ENCODE results near the gene ADAMTS7.
A peak's percentile ranks its signal among the peaks of the same experiment; 100 is the strongest.
"Not testable (repeated sequence)": the region's sequence is repeated elsewhere in the genome, so short reads cannot be mapped to it uniquely, and the experiment has no call there.

The ADAMTS7 gene

DNA sequence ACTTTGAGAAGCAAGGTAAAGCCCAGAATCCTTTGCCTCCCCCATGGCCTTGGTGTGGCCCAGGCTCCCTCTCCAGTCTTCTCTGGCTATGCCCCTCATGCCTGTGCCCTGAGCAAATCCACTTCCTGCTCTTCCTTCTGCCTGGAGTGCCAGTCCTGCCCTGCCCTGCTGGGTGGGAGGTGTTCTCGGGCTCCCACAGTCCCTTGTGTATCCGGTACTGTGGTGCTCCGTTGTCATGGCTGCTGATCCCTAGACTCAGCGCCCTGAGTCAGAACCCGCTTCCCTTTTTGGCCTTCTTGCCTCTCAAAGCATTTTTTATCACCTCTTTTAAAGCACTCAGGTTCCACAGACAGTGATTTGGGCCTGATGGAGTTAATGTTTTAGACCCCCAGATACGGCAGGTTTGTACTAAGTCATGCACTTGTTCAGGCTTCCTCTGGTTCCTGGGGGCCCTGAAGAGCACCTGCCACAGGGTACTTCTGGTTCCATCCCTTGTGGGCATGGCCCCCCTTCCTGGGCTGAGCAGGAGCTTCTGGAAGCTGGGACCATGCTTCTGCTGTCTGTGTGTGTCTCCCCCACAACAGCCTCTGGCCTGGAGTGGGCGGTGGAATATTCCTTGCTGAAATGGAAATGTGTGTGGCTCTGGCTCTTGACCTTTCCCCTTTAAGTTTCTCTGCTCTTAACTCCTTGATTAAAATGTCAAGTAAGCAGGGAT is 29.6 kb upstream of the ADAMTS7 start:
- Mint-ChIP-seq H3K27ac (peak overlapping the region; percentile 94), H3K4me3 (peak overlapping the region; percentile 44), H3K36me3 (ENCODE audit: low read depth) (no peaks in the 10 kb centered on the region), H3K4me1 (ENCODE audit: low read depth) (peaks cover 33% of the 10 kb centered on the region), H3K9me3 (no peaks in the 10 kb centered on the region), H3K27me3 (no peaks in the 10 kb centered on the region)

DNA sequence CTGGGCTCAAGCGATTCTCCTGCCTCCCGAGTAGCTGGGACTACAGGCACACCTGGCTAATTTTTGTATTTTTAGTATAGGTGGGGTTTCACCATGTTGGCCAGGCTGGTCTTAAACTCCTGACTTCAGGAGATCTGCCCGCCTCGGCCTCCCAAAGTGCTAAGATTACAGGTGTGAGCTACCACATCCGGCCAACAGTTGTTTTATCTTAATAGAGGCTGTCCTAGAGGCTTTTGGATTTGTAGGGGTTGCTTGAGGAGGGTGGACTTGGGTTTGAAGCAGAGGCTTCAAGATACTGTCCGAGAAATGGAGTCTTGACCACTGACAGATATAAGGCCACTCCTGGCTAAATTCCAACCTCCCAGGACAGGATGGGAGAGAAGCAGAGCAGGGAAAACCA is 27.9 kb upstream of the ADAMTS7 start:
- Mint-ChIP-seq H3K4me1 (ENCODE audit: low read depth) (peaks cover 33% of the 10 kb centered on the region), H3K27ac (peak overlapping the region; percentile 53)
- H3K36me3 Mint-ChIP-seq (ENCODE audit: low read depth); H3K9me3 Mint-ChIP-seq; H3K4me3 Mint-ChIP-seq; H3K27me3 Mint-ChIP-seq: not testable (repeated sequence)

DNA sequence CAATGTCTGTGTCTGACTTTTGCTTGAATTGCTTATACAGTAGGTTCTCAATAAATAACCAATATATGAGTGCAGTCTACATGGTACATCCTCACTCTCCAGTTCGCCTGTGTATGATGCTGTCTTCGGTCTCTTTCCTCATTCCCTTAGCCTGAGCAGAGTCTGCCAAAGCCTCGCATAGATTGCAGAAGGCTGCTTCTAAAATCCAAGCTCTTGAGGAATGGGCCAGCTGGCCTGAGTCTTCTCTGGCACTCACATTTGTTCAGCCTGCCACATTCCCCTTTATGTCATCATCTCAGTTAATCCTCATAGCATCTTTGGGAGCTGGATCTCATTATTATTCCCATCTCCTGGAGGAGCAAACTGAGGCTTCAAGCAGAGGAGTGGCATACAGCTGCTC is 27.2 kb upstream of the ADAMTS7 start:
- Mint-ChIP-seq H3K27me3 (no peaks in the 10 kb centered on the region), H3K36me3 (ENCODE audit: low read depth) (no peaks in the 10 kb centered on the region)

DNA sequence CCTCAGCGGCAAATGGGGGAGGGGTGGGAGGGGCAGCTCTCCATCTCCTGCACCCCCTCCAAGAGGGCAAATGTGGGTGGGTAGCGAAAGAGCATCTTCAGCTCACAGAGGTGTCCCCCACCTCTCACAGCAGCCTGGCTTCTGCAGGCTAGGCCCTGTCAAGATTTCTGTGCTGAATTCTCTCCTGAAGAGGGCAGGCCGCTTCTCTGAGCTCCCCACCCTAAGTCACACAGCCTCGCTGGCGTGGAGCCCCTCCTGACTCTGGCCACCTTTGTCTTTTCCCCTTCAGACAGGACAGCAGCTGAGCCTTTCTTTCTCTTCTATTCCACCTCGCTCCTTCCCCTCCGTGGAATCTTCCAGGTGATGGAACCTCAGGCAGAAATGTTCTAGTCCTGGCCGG is 26.3 kb upstream of the ADAMTS7 start:
- Mint-ChIP-seq H3K4me1 (ENCODE audit: low read depth) (peaks cover 32% of the 10 kb centered on the region), H3K27ac (no peak overlapping the region), H3K27me3 (no peaks in the 10 kb centered on the region), H3K36me3 (ENCODE audit: low read depth) (no peaks in the 10 kb centered on the region), H3K4me3 (no peak overlapping the region), H3K9me3 (no peaks in the 10 kb centered on the region)

More for the DNA sequence above, 27.2 kb upstream of the ADAMTS7 start:
- peak overlapping the region; percentile 5 for H3K27ac Mint-ChIP-seq
- H3K4me1 Mint-ChIP-seq (ENCODE audit: low read depth), result peaks cover 33% of the 10 kb centered on the region
- H3K4me3 Mint-ChIP-seq, result no peak overlapping the region
- H3K9me3 Mint-ChIP-seq, result no peaks in the 10 kb centered on the region

DNA sequence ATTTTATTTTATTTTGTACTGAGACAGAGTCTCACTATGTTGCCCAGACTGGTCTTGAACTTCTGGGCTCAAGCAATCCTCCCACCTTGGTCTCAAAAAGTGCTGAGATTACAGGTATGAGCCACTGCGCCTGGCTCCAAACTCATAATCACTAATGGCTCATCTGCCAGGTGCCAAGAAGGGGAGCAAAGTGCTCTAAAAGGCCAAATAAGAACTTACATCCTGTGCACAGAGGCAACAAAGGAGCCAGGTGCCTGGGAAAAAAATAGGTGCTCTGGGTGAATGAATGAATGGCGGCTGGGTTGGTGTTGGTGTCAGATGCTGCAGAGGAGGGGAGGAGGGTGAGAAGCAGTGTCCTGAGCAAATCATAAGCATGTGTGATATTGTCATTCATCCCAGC is 25.9 kb upstream of the ADAMTS7 start:
- Mint-ChIP-seq H3K4me3 (no peak overlapping the region), H3K27me3 (peaks cover 2% of the 10 kb centered on the region), H3K9me3 (no peaks in the 10 kb centered on the region), H3K4me1 (ENCODE audit: low read depth) (peaks cover 28% of the 10 kb centered on the region), H3K36me3 (ENCODE audit: low read depth) (no peaks in the 10 kb centered on the region), H3K27ac (no peak overlapping the region)

DNA sequence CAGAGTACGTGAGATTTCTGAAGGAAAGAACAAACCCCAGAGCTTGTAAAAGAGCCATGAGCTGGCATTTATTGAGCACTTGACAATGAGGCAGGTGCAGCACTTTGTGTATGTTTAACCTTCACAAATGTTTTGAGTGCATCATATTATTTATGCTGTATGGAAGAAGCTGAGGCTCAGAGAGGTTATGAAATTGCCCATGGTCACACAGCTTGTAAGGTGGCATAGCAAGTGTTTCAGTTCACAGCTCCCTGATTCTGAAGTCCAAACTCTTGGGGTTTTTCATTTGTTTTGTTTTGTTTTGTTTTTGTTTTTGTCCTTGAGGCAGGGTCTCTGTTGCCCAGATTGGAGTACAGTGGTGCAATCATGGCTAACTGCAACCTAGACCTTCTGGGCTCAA is 25.1 kb upstream of the ADAMTS7 start:
- peaks cover 7% of the 10 kb centered on the region for H3K27me3 Mint-ChIP-seq
- no peak overlapping the region for H3K27ac Mint-ChIP-seq
- no peaks in the 10 kb centered on the region for H3K9me3 Mint-ChIP-seq
- no peak overlapping the region for H3K4me3 Mint-ChIP-seq
- H3K4me1 Mint-ChIP-seq (ENCODE audit: low read depth), result peaks cover 20% of the 10 kb centered on the region
- H3K36me3 Mint-ChIP-seq (ENCODE audit: low read depth), result no peaks in the 10 kb centered on the region

DNA sequence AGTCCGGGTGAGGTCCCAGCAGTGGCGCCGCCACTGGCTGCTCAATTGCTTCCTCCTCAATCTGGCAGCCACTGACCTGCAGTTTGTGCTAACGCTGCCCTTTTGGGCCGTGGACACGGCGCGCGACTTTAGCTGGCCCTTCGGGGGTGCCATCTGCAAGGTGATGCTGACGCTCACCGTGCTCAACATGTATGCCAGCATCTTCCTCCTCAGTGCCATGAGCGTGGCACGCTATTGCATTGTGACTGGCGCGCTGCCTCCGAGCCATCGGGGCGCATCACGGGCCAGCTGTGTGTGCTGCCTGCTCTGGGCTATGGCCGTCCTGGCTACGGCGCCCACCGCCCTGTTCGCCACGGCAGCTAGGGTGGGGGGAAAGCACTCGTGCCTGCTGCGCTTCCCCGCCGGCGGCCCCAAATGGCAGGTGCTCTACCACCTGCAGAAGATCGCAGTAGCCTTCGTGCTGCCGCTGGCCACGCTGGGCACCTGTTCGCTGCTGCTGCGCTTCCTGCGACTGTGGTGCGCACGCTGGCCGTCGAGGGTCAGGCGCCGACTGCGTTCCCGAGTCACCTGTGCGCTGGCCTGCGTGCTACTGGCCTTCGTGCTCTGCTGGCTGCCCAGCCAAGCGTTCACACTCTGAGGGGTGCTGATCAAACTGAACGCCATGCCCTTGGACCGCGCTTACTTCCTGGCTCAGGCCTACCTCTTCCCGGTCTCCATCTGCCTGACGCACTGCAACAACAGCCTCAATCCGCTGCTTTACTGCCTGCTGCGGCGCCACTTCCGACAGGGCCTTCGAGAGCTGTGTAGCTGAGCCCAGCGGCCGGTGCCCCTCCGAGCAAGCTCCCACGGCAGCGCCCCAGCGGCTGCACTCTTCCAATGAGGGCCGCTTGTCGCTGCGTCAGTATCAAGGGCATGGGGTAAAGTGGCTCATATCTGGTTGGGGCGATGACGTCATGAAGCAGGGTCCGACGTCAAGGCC is 20.3 kb upstream of the ADAMTS7 start:
- H3K9me3 Mint-ChIP-seq, result no peaks in the 10 kb centered on the region
- no peak overlapping the region for H3K27ac Mint-ChIP-seq
- no peak overlapping the region for H3K4me3 Mint-ChIP-seq
- peaks cover 7% of the 10 kb centered on the region for H3K27me3 Mint-ChIP-seq
- H3K36me3 Mint-ChIP-seq (ENCODE audit: low read depth), result no peaks in the 10 kb centered on the region
- peaks cover 3% of the 10 kb centered on the region for H3K4me1 Mint-ChIP-seq (ENCODE audit: low read depth)

DNA sequence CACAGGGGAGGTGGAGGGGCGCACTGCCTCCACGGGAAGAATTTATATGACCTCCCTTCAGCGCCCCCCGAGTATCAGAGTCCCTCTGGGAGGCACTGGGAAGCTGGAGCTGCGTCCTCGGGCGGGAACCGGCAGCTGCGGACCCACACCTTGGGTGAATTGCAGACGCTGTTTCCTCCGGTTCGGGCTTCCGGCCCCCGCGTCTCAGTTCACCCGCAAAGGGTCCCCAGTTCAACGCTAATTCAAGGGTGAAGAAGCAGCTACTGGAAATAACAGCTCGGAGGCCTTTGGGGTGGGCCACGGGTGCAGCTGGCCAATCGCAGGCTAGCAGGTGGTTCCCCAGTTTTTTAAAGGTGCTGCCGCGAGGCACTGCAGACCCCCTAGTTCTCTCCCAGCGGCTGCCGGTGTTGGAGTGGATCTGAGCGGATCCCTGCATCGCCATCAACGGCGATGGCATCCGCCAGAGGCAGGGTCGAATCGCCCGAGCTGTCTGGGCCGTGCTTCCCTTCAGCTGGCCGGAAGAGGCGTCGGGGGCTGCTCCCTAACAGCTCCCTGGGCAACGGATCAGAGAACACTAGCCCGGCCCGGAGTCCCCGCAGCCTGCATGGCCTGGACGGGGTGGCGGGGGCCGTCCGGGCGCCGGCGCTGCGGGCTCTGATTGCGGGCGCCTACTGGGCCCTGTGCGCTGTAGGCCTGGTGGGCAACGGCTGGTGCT is 19.4 kb upstream of the ADAMTS7 start:
- no peak overlapping the region for H3K27ac Mint-ChIP-seq
- H3K36me3 Mint-ChIP-seq (ENCODE audit: low read depth), result no peaks in the 10 kb centered on the region
- peak overlapping the region; percentile 69 for H3K4me3 Mint-ChIP-seq
- H3K4me1 Mint-ChIP-seq (ENCODE audit: low read depth), result peaks cover 3% of the 10 kb centered on the region
- peaks cover 7% of the 10 kb centered on the region for H3K27me3 Mint-ChIP-seq
- no peaks in the 10 kb centered on the region for H3K9me3 Mint-ChIP-seq

DNA sequence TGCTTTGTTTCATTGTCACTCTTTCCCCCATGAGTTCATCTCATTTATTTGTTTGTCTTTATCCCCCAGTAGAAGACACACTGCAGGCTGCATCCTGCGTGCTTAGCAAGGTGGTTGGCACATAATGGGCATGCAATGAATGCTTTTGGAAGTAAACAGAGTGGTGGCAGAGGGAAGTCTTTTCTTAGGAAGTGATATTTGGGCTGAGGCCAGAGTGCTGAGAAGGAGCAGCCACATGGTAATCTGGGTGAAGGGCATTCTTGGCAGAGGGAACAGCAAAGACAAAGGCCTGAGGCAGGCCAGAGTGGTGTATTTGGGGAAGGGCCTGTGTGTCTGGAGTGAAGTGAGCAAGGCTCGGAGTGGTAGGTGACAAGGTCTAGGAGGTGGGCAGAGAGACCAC is 17.7 kb upstream of the ADAMTS7 start:
- H3K36me3 Mint-ChIP-seq (ENCODE audit: low read depth), result no peaks in the 10 kb centered on the region
- no peaks in the 10 kb centered on the region for H3K9me3 Mint-ChIP-seq
- peaks cover 7% of the 10 kb centered on the region for H3K27me3 Mint-ChIP-seq
- H3K4me1 Mint-ChIP-seq (ENCODE audit: low read depth), result peaks cover 3% of the 10 kb centered on the region
- H3K4me3 Mint-ChIP-seq, result no peak overlapping the region
- no peak overlapping the region for H3K27ac Mint-ChIP-seq

DNA sequence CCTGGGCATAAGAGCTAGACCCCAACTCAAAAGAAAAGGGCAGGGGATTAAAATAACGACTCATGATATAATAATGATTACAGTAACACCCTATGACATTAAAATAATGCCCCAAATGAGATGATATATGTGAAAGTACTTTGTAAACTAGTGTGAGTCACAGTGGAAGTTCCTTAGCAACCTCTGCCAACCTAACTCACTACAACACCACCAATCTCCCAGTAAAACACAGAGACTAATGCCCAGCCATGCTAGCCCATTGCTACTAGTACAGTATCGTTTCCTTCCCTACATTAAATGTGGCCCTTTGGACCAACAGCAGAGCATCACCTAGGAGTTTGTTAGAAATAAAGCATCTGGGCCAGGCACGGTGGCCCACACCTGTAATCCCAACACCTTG is 11.2 kb upstream of the ADAMTS7 start:
- no peaks in the 10 kb centered on the region for H3K36me3 Mint-ChIP-seq (ENCODE audit: low read depth)

DNA sequence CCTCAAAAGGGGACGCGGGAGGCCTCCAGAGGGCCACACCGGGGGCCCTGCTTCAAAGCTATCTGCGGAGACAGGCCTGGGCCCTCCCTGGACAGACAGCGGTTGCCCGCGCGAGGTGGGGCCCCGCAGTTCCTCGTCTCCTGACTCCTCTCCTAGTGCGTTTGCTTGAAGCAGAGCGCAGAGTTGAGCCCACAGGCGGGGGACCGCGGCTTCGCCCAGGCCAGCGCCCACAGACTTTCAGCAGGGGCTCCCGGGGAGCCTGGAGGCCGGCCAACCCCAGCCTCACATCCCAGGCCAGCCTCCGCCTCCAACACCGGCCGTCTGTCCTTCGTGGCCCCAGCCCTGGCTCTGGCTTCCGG is 540 bp upstream of the ADAMTS7 start:
- Mint-ChIP-seq H3K9me3 (no peaks in the 10 kb centered on the region), H3K27ac (no peak overlapping the region), H3K27me3 (peaks cover 50% of the 10 kb centered on the region), H3K36me3 (ENCODE audit: low read depth) (no peaks in the 10 kb centered on the region), H3K4me3 (peak overlapping the region; percentile 75), H3K4me1 (ENCODE audit: low read depth) (peaks cover 13% of the 10 kb centered on the region)

More for the DNA sequence above, 11.2 kb upstream of the ADAMTS7 start:
- no peaks in the 10 kb centered on the region for H3K9me3 Mint-ChIP-seq
- no peak overlapping the region for H3K4me3 Mint-ChIP-seq
- H3K27ac Mint-ChIP-seq, result no peak overlapping the region
- H3K27me3 Mint-ChIP-seq, result peaks cover 7% of the 10 kb centered on the region
- no peaks in the 10 kb centered on the region for H3K4me1 Mint-ChIP-seq (ENCODE audit: low read depth)

DNA sequence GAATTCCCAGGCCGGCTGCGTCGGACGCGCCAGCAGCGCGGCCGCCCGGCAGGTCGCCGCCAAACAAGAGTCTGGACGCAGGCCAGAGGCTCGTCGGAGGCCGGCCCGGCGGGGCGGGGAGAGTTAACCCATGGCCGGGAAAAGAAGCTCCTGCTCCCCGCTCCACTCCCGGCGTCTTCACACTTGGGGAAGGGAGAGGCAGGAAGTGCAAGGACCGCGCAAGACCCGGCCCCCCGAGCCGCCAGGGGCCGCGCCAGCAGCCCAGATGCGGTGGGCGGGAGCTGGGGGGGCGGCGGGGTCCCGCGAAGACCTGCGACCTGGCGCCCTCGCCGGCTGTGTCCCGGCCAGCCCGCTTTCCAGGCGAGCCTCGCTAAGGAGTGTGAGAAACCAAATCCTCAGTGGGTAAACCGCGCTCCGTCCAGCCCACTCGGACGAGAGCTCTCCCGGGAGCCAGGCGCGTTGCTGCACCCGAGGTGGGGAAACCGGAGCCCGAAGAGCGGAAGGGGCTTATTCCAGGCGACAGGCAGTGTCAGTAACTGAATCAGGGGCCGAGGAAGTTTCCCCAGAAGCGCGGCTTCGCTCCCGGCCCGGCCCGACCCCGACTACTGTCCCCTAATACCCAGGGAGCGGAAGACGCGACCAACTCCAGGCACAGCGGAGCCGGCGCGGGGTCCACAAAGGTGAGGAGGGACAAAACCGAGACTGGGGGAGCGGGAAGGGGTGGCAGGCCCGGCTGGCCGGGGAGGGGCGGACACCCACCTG is 721 bp downstream of the ADAMTS7 start:
- H3K9me3 Mint-ChIP-seq, result no peaks in the 10 kb centered on the region
- peaks cover 47% of the 10 kb centered on the region for H3K27me3 Mint-ChIP-seq
- no peaks in the 10 kb centered on the region for H3K36me3 Mint-ChIP-seq (ENCODE audit: low read depth)
- peak overlapping the region; percentile 75 for H3K4me3 Mint-ChIP-seq
- H3K27ac Mint-ChIP-seq, result no peak overlapping the region
- H3K4me1 Mint-ChIP-seq (ENCODE audit: low read depth), result peaks cover 13% of the 10 kb centered on the region

DNA sequence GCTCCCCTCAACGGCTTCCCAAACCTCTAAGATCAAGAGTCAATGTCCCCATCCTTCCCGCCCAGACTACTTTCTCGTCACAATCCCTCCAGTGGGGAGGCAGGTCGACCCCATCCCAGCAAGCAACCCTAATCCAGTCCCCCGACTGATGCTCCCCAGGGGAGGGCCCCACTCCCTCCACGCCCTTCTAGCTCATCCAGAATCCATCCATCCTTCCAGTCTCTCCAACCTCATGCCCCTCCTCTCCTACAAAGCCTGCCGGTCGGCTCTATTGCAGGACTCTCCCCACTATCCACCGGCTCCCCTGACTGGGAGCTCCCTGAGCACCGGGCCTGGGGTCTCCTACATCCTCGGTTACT is 1.3 kb downstream of the ADAMTS7 start:
- H3K27ac Mint-ChIP-seq, result no peak overlapping the region
- H3K36me3 Mint-ChIP-seq (ENCODE audit: low read depth), result no peaks in the 10 kb centered on the region
- no peaks in the 10 kb centered on the region for H3K9me3 Mint-ChIP-seq
- H3K27me3 Mint-ChIP-seq, result peaks cover 46% of the 10 kb centered on the region
- H3K4me3 Mint-ChIP-seq, result peak overlapping the region; percentile 66
- peaks cover 13% of the 10 kb centered on the region for H3K4me1 Mint-ChIP-seq (ENCODE audit: low read depth)

DNA sequence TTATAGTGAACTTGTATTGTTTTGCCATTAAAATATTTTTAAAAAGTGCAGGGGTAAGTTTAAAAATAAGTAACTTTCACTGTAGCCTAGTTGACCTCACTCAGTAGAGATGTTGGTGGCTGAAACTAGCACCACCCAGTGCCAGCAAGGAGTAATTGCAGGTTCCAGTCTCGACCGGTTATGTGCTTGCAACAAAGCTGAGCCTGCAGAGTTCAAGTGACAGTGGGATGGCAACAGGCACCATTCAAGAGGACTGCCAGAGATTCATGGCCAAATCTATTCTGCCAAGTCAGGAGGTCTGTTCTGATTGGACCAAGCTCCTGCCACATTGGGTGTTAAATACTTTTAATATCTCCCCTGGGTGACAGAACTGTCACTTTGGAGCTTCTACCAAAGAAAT is 2.7 kb downstream of the ADAMTS7 start:
- H3K9me3 Mint-ChIP-seq, result no peaks in the 10 kb centered on the region
- H3K4me3 Mint-ChIP-seq, result no peak overlapping the region

More for the DNA sequence above, 2.7 kb downstream of the ADAMTS7 start:
- peaks cover 35% of the 10 kb centered on the region for H3K27me3 Mint-ChIP-seq
- peaks cover 13% of the 10 kb centered on the region for H3K4me1 Mint-ChIP-seq (ENCODE audit: low read depth)
- H3K36me3 Mint-ChIP-seq (ENCODE audit: low read depth), result no peaks in the 10 kb centered on the region
- no peak overlapping the region for H3K27ac Mint-ChIP-seq

Data from stimulated activated naive CD8-positive, alpha-beta T cell treated with anti-CD3 and anti-CD28 coated beads, Interleukin-15, Interleukin-2, amounts not matched to agents 100 ng/mL and 50 ng/mL, for 24 hours (primary cell).